ENCODE measurements around the gene NXNL1. TPM values are rescaled to one million over a fixed set of nuclear protein-coding genes. Genes with fewer than 3 reads are reported as not detected.

NXNL1 gene
- total RNA-seq, 1 donor from 2014 or later, result not detected

DNA sequence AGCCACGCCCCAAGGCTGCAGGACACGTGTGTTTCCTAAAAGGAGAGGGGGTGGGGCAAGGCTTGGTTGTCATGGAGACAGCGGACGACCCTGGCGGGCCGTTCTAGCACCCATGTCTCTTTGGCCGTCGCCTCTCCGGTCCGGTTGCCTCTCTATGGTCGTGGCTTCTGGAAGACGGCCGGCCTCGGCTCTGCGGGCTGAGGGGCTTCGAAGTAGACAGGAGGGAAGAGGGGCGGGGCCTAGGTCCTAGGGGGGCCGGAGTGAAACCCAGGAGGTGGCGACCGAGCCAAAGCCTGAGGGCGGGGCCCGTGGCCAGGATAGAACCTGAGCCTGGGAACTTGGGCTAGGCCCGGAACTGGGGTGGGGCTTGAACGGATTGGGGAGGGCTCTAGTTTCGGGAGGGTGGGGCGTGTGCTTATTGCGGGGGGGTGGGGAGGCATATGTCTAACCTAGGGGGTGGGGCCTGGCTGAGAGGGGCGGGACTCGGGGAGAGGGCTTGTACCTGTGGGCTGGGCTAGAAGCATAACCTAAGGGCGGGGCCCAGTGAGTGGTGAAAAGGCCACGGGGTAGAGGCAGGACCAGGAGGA is 8.8 kb upstream of the NXNL1 start:
- Mint-ChIP-seq H3K27ac (ENCODE audit: unreplicated experiment) (peak overlapping the region; percentile 96), H3K9me3 (ENCODE audit: unreplicated experiment) (no peaks in the 10 kb centered on the region), H3K4me3 (ENCODE audit: unreplicated experiment) (peak overlapping the region; percentile 93), H3K27me3 (ENCODE audit: unreplicated experiment) (no peaks in the 10 kb centered on the region), H3K36me3 (ENCODE audit: unreplicated experiment) (no peaks in the 10 kb centered on the region), H3K4me1 (ENCODE audit: unreplicated experiment) (peaks cover 28% of the 10 kb centered on the region)
- TF ChIP-seq CTCF (IDR thresholded peaks at IDR 0.05), result no peak
- peak; percentile 95 for DNase-seq (ENCODE audit: extremely low spot score, unreplicated experiment)

GRCh38 chr19:17469092-17469480 is 8.4 kb upstream of the NXNL1 start:
- no peak for TF ChIP-seq CTCF (IDR thresholded peaks at IDR 0.05)
- Mint-ChIP-seq H3K27me3 (ENCODE audit: unreplicated experiment) (no peaks in the 10 kb centered on the region), H3K4me3 (ENCODE audit: unreplicated experiment) (peak overlapping the region; percentile 93), H3K9me3 (ENCODE audit: unreplicated experiment) (no peaks in the 10 kb centered on the region), H3K36me3 (ENCODE audit: unreplicated experiment) (no peaks in the 10 kb centered on the region), H3K27ac (ENCODE audit: unreplicated experiment) (peak overlapping the region; percentile 96), H3K4me1 (ENCODE audit: unreplicated experiment) (peaks cover 28% of the 10 kb centered on the region)
- no peak for DNase-seq (ENCODE audit: extremely low spot score, unreplicated experiment)

DNA sequence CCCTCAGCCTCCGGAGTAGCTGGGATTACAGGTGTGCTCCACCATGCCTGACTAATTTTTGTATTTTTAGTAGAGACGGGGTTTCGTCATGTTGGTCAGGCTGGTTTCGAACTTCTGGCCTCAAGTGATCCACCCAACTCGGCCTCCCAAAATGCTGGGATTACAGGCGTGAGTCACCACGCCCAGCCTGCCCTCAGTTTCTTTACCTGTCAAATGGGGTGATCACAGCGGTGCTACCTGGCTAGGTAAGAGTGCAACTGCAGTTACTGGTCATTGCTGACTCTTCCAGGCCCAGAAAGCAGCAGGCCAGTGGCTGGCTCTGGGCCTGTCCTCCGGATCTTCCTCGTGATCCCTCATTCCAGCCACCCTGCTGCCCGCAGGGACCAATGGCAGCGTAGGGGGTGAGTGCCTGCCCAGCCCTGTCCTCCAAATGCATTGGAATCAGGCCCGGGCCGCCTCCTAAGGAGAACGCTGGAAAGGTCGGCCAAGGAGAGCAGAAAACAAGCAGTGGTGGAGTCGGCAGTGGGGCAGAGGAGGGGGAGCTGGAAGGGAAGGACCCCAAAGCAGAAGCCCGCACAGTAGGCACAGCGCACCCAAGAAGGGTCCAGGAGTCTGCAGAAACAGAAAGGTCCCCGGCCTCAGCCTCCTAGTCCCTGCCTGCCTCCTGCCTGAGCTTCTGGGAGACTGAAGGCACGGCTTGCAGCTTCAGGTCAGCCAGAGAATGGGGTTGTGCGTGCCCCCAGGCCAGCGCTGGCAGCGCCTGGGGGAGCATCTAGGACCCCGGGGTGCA is 7.8 kb upstream of the NXNL1 start:
- no peak for DNase-seq (ENCODE audit: extremely low spot score, unreplicated experiment)
- no peaks in the 10 kb centered on the region for H3K36me3 Mint-ChIP-seq (ENCODE audit: unreplicated experiment)
- H3K9me3 Mint-ChIP-seq (ENCODE audit: unreplicated experiment), result no peaks in the 10 kb centered on the region
- H3K4me3 Mint-ChIP-seq (ENCODE audit: unreplicated experiment), result peak overlapping the region; percentile 93
- no peak for TF ChIP-seq CTCF (IDR thresholded peaks at IDR 0.05)
- H3K4me1 Mint-ChIP-seq (ENCODE audit: unreplicated experiment), result peaks cover 28% of the 10 kb centered on the region
- H3K27ac Mint-ChIP-seq (ENCODE audit: unreplicated experiment), result peak overlapping the region; percentile 96
- H3K27me3 Mint-ChIP-seq (ENCODE audit: unreplicated experiment), result no peaks in the 10 kb centered on the region

DNA sequence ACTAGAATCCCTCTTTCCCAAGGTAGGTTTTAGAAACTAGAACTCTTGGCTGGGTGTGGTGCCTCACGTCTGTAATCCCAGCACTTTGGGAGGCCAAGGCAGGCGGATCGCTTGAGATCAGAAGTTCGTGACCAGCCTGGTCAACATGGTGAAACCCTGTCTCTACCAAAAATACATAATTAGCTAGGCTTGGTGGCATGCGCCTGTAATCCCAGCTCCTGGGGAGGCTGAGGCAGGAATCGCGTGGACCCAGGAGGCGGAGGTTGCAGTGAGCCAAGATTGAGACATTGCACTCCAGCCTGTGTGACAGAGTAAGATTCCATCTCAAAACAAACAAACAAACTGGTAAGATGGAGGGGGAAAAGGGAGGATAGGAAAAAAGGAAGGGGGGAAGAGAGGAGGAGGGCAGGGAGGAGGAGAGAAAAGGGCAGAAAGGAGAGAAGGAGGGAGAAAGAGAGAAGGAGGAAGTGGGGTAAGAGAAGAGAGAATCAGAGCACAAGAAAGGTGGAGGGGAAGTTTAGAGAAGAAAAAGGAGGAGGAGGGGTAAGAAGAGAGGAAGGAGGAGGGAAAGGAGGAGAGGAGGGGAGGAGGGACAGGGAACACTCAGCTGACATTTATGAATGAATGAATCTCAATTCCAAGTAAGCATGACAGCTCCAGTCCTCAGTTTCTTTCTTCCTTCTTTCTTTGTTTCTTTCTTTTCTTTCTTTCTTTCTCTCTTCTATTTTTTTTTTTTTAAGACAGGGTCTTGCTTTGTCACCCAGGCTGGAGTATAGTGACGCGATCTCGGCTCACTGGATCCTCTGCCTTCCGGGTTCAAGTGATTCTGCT is 7.0 kb upstream of the NXNL1 start:
- Mint-ChIP-seq H3K4me1 (ENCODE audit: unreplicated experiment) (peaks cover 26% of the 10 kb centered on the region), H3K9me3 (ENCODE audit: unreplicated experiment) (no peaks in the 10 kb centered on the region), H3K4me3 (ENCODE audit: unreplicated experiment) (no peak overlapping the region), H3K36me3 (ENCODE audit: unreplicated experiment) (no peaks in the 10 kb centered on the region), H3K27ac (ENCODE audit: unreplicated experiment) (no peak overlapping the region), H3K27me3 (ENCODE audit: unreplicated experiment) (no peaks in the 10 kb centered on the region)
- TF ChIP-seq CTCF (IDR thresholded peaks at IDR 0.05), result no peak
- no peak for DNase-seq (ENCODE audit: extremely low spot score, unreplicated experiment)

GRCh38 chr19:17466487-17466850 is 5.7 kb upstream of the NXNL1 start:
- Mint-ChIP-seq H3K27ac (ENCODE audit: unreplicated experiment) (no peak overlapping the region), H3K4me1 (ENCODE audit: unreplicated experiment) (peaks cover 20% of the 10 kb centered on the region), H3K4me3 (ENCODE audit: unreplicated experiment) (no peak overlapping the region), H3K27me3 (ENCODE audit: unreplicated experiment) (no peaks in the 10 kb centered on the region), H3K9me3 (ENCODE audit: unreplicated experiment) (no peaks in the 10 kb centered on the region), H3K36me3 (ENCODE audit: unreplicated experiment) (no peaks in the 10 kb centered on the region)
- DNase-seq (ENCODE audit: extremely low spot score, unreplicated experiment), result no peak
- no peak for TF ChIP-seq CTCF (IDR thresholded peaks at IDR 0.05)
